Neural cell (in vitro differentiated cells): ENCODE data around the gene NRCAM. TPM values are rescaled to one million over a fixed set of nuclear protein-coding genes. Genes with fewer than 3 reads are reported as not detected.

ENCODE experiments used
- H2AFZ ChIP-seq: fragments of 200-600, 300-800 bp; sonication (generic), shearing (Covaris generic); 2 replicates; pipeline ENCODE4 v1.6.0; 2014; ENCODE audit warnings: low read depth, mild to moderate bottlenecking, antibody characterized with exemption, low read length, moderate library complexity
- H3F3A ChIP-seq: fragments of 200-600 bp; shearing (Covaris generic); 2 replicates; pipeline ENCODE4 v1.6.1; 2016; ENCODE audit warnings: mild to moderate bottlenecking, moderate library complexity, mixed read lengths, antibody characterized with exemption, low read length; ENCODE audit not compliant: insufficient read depth, poor library complexity, severe bottlenecking
- H3K27ac ChIP-seq: fragments of 200-600, 300-800 bp; sonication (generic), shearing (Covaris generic); 2 replicates; pipeline ENCODE4 v1.5.1; 2014; ENCODE audit warnings: mild to moderate bottlenecking, low read length, moderate library complexity
- H3K27me3 ChIP-seq: fragments of 300-800, 200-600 bp; sonication (generic), shearing (Covaris generic); 2 replicates; pipeline ENCODE4 v1.6.0; 2014; ENCODE audit warnings: mild to moderate bottlenecking, low read depth, low read length, moderate library complexity; ENCODE audit not compliant: insufficient read depth
- H3K36me3 ChIP-seq: fragments of 300-800, 200-600 bp; sonication (generic), shearing (Covaris generic); 2 replicates; pipeline ENCODE4 v1.5.1; 2014; ENCODE audit warnings: mild to moderate bottlenecking, antibody characterized with exemption, low read length, moderate library complexity; ENCODE audit not compliant: insufficient read depth
- H3K4me2 ChIP-seq: fragments of 300-800, 200-600 bp; sonication (generic), shearing (Covaris generic); 2 replicates; pipeline ENCODE4 v1.6.0; 2014; ENCODE audit warnings: mild to moderate bottlenecking, low read length
- H3K4me3 ChIP-seq: fragments of 300-800, 200-600 bp; sonication (generic), shearing (Covaris generic); 2 replicates; pipeline ENCODE4 v1.5.1; 2014; ENCODE audit warnings: mild to moderate bottlenecking, low read length, moderate library complexity
- H3K79me2 ChIP-seq: fragments of 200-600 bp; shearing (Covaris generic); replicated peaks from 2 replicates; pipeline ENCODE4 v1.6.0; 2014; ENCODE audit warnings: mild to moderate bottlenecking, low read length, moderate library complexity; ENCODE audit not compliant: insufficient read depth
- H3K9ac ChIP-seq: fragments of 300-800, 200-600 bp; sonication (generic), shearing (Covaris generic); 2 replicates; pipeline ENCODE4 v1.6.1; 2016; ENCODE audit warnings: mild to moderate bottlenecking, low read length, mixed read lengths
- H3K9me2 ChIP-seq: fragments of 200-600 bp; shearing (Covaris generic); 2 replicates; pipeline ENCODE4 v1.6.1; 2016; ENCODE audit warnings: mild to moderate bottlenecking, low read length, mixed read lengths; ENCODE audit not compliant: insufficient read depth
- H3K9me3 ChIP-seq: fragments of 200-600, 300-800 bp; sonication (generic), shearing (Covaris generic); 2 replicates; pipeline ENCODE4 v1.6.1; 2016; ENCODE audit warnings: mild to moderate bottlenecking, mixed run types, low read length, moderate library complexity, mixed read lengths
- H4K20me1 ChIP-seq: fragments of 200-600 bp; shearing (Covaris generic); 2 replicates; pipeline ENCODE4 v1.6.1; 2016; ENCODE audit warnings: mild to moderate bottlenecking, mixed run types; ENCODE audit not compliant: insufficient read depth
- EP300 ChIP-seq: fragments of 450-650 bp; conservative IDR thresholded peaks from 2 replicates; pipeline ENCODE4 v1.6.1; 2014; ENCODE audit warnings: antibody characterized with exemption, mild to moderate bottlenecking, moderate library complexity; ENCODE audit not compliant: poor library complexity, severe bottlenecking
- EZH2 ChIP-seq: fragments of 200-600, 300-800 bp; shearing (Covaris generic), sonication (generic); IDR thresholded peaks from 2 replicates; pipeline ENCODE4 v1.6.1; 2014; ENCODE audit warnings: antibody characterized with exemption, low read length, borderline replicate concordance, mild to moderate bottlenecking; ENCODE audit not compliant: insufficient read depth, poor library complexity, severe bottlenecking
- MXI1 ChIP-seq: fragments of 450-650 bp; conservative IDR thresholded peaks from 2 replicates; pipeline ENCODE4 v1.6.1; 2014; ENCODE audit warnings: antibody characterized with exemption, mild to moderate bottlenecking; ENCODE audit not compliant: poor library complexity, severe bottlenecking
- POLR2AphosphoS5 ChIP-seq: IDR thresholded peaks from 2 replicates; pipeline ENCODE4 v1.6.1; 2012
- RAD21 ChIP-seq: fragments of 450-650 bp; conservative IDR thresholded peaks from 2 replicates; pipeline ENCODE4 v1.6.1; 2014; ENCODE audit warnings: antibody characterized with exemption, mild to moderate bottlenecking, moderate library complexity
- SMC3 ChIP-seq: fragments of 450-650 bp; conservative IDR thresholded peaks from 2 replicates; pipeline ENCODE4 v1.6.1; 2014; ENCODE audit warnings: antibody characterized with exemption, mild to moderate bottlenecking, moderate library complexity; ENCODE audit not compliant: poor library complexity
- TAF1 ChIP-seq: IDR thresholded peaks from 2 replicates; pipeline ENCODE4 v1.6.1; 2012; ENCODE audit warnings: low read depth
- polyA plus RNA-seq: library from polyadenylated mRNA; depleted of rRNA; stranded (reverse); fragments of >200 nt; gene quantifications from 2 replicates; pipeline ENCODE4 v1.2.3, GENCODE V29; 2014
- TF ChIP-seq, protein P1 (sequence below): IDR thresholded peaks from 2 replicates; pipeline ENCODE4 v1.6.1; 2012; ENCODE audit warnings: borderline replicate concordance
- TF ChIP-seq, protein P2 (sequence below): fragments of 450-650 bp; IDR thresholded peaks from 2 replicates; pipeline ENCODE4 v1.5.1; 2014; ENCODE audit warnings: antibody characterized with exemption, mild to moderate bottlenecking, moderate library complexity; ENCODE audit not compliant: poor library complexity, severe bottlenecking

NRCAM gene
- polyA plus RNA-seq, 1 donor from 2014 or later, result 90.9 TPM

DNA sequence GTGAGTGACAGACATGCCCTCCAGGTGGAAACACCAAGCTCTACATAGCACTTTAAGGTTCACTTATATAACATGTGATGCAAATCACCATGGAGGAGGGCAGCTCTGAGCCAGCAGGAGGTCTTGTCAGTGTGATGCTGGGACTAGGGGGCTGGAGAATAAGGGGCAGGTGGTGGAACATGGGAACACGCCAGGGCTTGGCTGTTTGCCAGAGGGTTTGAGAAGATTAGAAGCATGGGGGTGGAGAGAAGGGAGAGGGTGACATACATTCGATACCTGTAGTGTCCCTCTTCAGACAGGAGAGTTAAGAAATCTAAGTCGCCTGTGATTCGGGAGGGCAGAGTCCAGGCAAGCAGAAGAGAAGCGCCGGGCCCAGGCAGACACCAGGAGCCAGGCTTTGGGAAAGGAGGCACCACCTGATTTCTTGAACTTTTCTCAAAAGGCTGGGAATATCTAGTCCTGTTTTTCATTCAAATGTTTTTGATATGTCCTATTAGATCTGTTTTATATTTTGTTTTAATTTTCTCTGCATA lies 309.1 kb downstream of the NRCAM start:
- no peaks in the 10 kb centered on the region for H4K20me1 ChIP-seq
- no peaks in the 10 kb centered on the region for H3K9me3 ChIP-seq
- H3K9me2 ChIP-seq, result no peaks in the 10 kb centered on the region
- no peak overlapping the region for H2AFZ ChIP-seq
- no peak overlapping the region for H3K9ac ChIP-seq
- no peaks in the 10 kb centered on the region for H3K27me3 ChIP-seq
- H3K4me3 ChIP-seq, result no peak overlapping the region
- no peak overlapping the region for H3K27ac ChIP-seq
- no peak overlapping the region for H3K4me2 ChIP-seq
- H3F3A ChIP-seq, result no peaks in the 10 kb centered on the region
- peaks cover 3% of the 10 kb centered on the region for H3K36me3 ChIP-seq
- no peak for TF ChIP-seq POLR2AphosphoS5
- no peak for TF ChIP-seq MXI1
- TF ChIP-seq EP300, result no peak
- no peak for TF ChIP-seq RAD21
- TF ChIP-seq SMC3, result no peak
- TF ChIP-seq, protein P1, sequence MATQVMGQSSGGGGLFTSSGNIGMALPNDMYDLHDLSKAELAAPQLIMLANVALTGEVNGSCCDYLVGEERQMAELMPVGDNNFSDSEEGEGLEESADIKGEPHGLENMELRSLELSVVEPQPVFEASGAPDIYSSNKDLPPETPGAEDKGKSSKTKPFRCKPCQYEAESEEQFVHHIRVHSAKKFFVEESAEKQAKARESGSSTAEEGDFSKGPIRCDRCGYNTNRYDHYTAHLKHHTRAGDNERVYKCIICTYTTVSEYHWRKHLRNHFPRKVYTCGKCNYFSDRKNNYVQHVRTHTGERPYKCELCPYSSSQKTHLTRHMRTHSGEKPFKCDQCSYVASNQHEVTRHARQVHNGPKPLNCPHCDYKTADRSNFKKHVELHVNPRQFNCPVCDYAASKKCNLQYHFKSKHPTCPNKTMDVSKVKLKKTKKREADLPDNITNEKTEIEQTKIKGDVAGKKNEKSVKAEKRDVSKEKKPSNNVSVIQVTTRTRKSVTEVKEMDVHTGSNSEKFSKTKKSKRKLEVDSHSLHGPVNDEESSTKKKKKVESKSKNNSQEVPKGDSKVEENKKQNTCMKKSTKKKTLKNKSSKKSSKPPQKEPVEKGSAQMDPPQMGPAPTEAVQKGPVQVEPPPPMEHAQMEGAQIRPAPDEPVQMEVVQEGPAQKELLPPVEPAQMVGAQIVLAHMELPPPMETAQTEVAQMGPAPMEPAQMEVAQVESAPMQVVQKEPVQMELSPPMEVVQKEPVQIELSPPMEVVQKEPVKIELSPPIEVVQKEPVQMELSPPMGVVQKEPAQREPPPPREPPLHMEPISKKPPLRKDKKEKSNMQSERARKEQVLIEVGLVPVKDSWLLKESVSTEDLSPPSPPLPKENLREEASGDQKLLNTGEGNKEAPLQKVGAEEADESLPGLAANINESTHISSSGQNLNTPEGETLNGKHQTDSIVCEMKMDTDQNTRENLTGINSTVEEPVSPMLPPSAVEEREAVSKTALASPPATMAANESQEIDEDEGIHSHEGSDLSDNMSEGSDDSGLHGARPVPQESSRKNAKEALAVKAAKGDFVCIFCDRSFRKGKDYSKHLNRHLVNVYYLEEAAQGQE, result no peak
- no peak for TF ChIP-seq TAF1
- TF ChIP-seq, protein P2, sequence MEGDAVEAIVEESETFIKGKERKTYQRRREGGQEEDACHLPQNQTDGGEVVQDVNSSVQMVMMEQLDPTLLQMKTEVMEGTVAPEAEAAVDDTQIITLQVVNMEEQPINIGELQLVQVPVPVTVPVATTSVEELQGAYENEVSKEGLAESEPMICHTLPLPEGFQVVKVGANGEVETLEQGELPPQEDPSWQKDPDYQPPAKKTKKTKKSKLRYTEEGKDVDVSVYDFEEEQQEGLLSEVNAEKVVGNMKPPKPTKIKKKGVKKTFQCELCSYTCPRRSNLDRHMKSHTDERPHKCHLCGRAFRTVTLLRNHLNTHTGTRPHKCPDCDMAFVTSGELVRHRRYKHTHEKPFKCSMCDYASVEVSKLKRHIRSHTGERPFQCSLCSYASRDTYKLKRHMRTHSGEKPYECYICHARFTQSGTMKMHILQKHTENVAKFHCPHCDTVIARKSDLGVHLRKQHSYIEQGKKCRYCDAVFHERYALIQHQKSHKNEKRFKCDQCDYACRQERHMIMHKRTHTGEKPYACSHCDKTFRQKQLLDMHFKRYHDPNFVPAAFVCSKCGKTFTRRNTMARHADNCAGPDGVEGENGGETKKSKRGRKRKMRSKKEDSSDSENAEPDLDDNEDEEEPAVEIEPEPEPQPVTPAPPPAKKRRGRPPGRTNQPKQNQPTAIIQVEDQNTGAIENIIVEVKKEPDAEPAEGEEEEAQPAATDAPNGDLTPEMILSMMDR, result no peak
- TF ChIP-seq EZH2, result no peak
- no peaks in the 10 kb centered on the region for H3K79me2 ChIP-seq

DNA sequence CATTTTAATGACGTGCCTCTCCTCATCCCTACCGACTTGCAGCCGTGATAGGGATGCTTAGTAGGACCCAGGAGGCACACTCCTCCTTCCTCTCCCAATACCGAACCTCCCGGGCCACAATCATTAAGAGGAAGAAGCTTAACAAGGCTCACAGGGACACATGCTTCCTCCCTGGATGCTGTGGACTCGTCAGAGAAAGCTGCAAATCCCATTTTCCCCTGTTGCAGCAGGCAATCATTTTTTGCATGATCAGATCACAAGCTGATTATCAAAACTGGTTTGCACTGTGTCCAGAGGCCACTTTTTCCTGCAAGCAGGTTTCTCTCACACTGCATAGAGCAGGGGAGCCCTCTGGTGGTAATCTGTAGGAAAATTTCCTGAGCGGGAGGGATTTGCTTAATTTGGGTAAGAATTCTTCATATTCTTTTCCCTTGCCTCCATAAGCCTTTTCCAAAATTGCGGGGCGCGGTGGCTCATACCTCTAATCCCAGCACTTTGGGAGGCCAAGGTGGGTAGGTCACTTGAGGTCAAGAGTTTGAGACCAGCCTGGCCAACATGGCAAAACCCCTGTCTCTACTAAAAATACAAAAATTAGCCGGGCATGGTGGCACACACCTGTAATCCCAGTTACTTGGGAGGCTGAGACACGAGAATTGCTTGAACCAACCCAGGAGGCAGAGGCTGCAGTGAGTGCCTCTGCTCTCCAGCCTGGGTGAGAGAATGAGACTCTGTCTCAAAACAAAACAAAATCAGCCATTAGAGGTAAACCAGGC lies 310.0 kb downstream of the NRCAM start:
- Histone ChIP-seq H3K36me3 (peaks cover 3% of the 10 kb centered on the region), H3K9ac (peak overlapping the region; percentile 46), H3K4me2 (peak overlapping the region; percentile 57), H3F3A (no peaks in the 10 kb centered on the region), H3K27me3 (no peaks in the 10 kb centered on the region), H2AFZ (peak overlapping the region; percentile 15), H3K9me3 (no peaks in the 10 kb centered on the region), H4K20me1 (no peaks in the 10 kb centered on the region), H3K9me2 (no peaks in the 10 kb centered on the region), H3K79me2 (no peaks in the 10 kb centered on the region), H3K4me3 (peak overlapping the region; percentile 60), H3K27ac (no peak overlapping the region)
- peak; percentile 97 for TF ChIP-seq SMC3
- TF ChIP-seq, protein P1, result no peak
- no peak for TF ChIP-seq POLR2AphosphoS5
- no peak for TF ChIP-seq EZH2
- peak; percentile 36 for TF ChIP-seq MXI1
- TF ChIP-seq EP300, result no peak
- no peak for TF ChIP-seq TAF1
- TF ChIP-seq RAD21, result peak; percentile 98
- TF ChIP-seq, protein P2, result peak; percentile 98
